Transverse colon (tissue), 3 donors: ENCODE data around the gene KASH5.

ENCODE experiments used
- CTCF ChIP-seq, 5 experiments: fragments of 200-600 bp in 3 of 5; fragments of 450-650 bp in 2 of 5; sonication (generic) in 3 of 5; IDR thresholded peaks; 1 replicate in 2 of 5; 2 replicates in 3 of 5; pipeline ENCODE4 v1.5.1; 2016 to 2017; ENCODE audit warnings: antibody characterized with exemption in 5 of 5, inconsistent platforms in 3 of 5, mild to moderate bottlenecking in 2 of 5, moderate library complexity in 1 of 5
- POLR2A ChIP-seq: fragments of 450-650 bp; IDR thresholded peaks from one replicate; pipeline ENCODE4 v1.6.1; 2016; ENCODE audit warnings: antibody characterized with exemption, mild to moderate bottlenecking, moderate library complexity

DNA sequence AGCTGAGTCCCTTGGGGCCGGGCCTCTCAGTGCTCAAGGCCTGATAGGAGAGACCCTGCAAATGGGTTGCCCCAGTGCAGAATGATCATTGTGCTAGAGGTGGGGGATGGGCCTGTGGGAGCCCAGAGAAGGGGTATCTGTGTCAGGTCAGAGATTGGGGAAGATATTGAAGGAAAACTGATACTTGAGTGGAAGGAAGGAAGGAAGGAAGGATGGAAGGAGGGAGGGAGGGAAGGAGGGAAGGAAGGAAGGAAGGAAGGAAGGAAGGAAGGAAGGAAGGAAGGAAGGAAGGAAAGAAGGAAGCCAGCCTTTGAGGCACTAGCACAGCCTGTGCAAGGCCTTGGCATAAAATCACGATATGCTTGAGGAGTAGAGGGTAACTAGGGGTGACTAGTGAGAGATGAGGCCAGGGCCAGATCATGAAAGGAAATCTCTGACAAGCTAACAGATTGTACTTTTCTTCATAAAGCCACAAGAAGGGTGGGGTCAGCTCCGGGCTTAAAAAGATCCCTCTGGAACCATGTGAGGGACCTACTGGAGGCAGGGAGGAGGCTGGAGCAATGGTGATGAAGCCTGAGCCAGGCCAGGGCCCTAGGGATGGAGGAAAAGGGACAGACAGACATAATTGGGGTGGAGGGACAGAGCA, 23.8 kb downstream of the KASH5 start:
- TF ChIP-seq POLR2A, result no peak
- TF ChIP-seq CTCF (IDR thresholded peaks at IDR 0.05), result no peak
